ENCODE results near the gene IFT22.
"Not testable (repeated sequence)": the region's sequence is repeated elsewhere in the genome, so short reads cannot be mapped to it uniquely, and the experiment has no call there.

IFT22 gene

DNA sequence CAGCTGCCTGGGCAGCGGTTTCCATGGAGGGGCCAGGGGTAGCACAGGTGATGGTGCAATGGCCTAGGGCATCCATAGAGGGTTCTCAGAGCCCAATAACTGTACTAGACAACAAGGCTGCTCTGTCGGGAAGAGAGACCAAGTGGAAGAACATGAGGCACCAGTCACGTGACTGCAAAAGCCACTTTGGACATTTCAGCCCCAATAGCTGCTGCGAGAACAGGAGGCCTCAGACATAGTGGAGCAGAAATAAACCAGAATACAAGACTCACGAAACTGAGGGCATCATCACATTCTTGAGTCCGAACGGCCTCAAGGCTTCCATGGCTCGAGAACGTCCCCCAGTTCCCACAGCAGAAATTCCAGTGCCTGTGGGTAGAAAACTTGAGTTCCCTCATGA is 44.5 kb downstream of the IFT22 start:
- DNase-seq (ENCODE audit: low spot score) = no peak

DNA sequence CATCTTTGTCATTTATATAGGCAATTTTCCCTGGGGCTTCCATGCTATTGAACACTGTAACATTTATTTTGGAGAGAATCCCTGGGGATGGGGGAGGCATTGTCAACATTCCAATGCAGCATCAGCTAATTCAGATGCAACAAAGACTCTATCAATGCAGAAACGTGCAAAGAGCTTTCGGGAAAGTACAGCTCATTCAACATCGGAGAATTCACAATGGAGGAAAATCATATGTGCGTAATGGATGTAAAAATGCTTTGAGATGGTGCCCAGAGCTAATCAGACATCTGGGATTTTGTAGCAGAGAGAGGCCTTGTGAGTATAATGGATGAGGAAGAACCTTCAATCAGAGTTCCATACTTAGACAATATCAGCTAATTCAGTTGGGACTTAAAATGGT is 48.4 kb downstream of the IFT22 start:
- no peak for DNase-seq (ENCODE audit: low spot score)

DNA sequence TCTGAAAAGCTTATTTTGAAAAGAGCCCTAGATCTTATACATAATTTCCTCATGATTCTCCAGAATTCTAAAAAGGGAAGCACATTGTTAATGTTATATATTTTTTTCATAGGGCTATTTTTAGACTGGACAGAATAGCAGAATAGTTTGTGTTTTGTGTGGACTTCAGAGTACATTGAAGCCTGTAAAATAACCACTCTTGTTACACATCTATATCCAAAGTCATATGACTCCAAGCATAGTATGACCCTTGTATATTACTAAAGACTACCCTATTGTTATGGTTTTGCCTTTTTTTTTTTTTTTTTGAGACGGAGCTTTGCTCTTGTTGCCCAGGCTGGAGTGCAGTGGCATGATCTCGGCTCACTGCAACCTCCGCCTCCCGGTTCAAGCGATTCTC is 50.6 kb downstream of the IFT22 start:
- no peak for DNase-seq (ENCODE audit: low spot score)

DNA sequence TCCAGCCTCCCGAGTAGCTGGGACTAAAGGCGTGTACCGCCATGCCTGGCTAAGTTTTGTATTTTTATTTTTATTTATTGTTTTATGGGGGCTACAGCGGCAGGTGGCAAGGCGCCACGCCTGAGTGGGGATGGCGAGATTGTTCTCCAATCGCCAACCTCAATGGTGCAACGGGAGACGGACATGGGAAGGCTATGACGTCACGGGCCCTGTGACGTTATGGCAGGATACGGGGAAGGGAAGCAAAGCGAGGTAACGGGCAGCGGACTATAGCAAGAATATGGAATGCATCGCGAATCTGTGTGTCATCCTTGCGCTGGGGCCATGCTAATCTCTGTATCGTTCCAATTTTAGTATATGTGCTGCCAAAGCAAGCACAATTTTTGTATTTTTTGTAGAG is 51.9 kb downstream of the IFT22 start:
- DNase-seq (ENCODE audit: low spot score) = no peak

DNA sequence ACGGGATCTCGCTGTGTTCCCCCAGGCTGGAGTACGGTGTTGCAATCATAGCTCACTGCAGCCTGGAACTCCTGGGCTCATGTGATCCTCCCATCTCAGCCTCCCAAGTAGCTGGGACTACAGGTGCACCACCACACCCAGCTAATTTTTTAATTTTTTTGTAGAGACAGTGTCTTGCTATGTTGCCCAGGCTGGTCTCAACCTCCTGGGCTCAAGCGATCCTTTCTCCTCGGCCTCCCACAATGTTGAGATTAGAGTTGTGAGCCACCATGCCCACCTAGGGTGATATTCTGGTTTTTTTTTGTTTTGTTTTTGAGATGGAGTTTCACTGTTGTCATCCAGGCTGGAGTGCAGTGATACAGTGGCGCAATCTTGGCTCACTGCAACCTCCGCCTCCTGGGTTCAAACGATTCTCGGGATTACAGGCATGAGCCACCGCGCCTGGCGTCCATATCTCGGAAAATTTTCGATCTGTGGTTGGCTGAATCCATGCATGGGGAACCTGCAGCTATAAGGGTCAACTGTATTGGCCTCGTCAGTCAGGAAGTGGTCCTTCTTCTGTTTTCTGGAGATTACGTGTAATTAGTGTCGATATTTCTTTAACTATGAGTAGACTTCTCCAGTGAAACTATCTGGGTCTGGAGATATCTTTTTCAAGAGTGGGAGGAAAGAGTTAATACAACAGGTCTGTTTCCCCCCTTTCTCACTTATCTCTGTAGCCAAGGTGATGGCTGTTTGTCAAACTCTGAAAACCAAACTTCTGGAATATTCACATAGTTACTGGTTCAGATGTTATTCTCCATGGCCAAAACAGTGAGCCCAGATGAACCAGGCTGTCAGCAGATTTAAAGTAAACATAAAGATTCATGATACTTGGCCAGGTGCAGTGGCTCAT is 55.7 kb downstream of the IFT22 start:
- DNase-seq (ENCODE audit: low spot score) = no peak

DNA sequence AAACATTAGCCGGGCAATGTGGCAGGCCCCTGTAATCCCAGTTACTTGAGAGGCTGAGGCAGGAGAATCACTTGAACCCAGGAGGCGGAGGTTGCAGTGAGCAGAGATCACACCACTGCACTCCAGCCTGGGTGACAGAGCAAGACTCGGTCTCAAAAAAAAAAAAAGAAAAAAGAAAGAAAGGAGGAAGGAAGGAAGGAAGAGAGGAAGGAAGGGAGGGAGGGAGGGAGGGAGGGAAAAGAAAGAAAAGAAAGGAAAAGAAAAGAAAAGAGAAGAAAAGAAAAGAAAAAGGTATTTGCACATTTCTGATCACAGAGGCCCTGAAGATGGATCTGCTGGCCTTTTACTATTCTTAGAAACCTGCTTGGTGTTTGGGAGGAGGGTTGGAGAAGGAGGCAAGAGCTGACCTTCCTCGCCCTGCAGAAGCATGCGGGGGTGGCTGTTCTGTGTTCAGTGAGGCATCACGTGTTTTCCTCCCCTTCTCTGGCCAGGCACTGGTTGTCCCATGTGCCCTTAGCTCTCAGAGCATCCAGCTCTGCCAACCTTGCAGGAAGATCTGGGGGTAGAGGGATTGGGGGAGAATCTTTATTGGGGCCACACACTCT is 57.4 kb downstream of the IFT22 start:
- not testable (repeated sequence) for DNase-seq (ENCODE audit: low spot score)
